Activated CD8-positive, alpha-beta memory T cell treated with anti-CD3 and anti-CD28 coated beads, Interleukin-2, amount 50 U/mL, for 24 hours (primary cell): ENCODE measurements around the gene PLD2.

Source experiments
- DNase-seq: peaks from one replicate; pipeline ENCODE4 v3.0.0-alpha.2; 2020; ENCODE audit errors: extremely low read depth

PLD2 gene

GRCh38 chr17:4833941-4834680, 27.2 kb downstream of the PLD2 start:
- no peak for DNase-seq

DNA sequence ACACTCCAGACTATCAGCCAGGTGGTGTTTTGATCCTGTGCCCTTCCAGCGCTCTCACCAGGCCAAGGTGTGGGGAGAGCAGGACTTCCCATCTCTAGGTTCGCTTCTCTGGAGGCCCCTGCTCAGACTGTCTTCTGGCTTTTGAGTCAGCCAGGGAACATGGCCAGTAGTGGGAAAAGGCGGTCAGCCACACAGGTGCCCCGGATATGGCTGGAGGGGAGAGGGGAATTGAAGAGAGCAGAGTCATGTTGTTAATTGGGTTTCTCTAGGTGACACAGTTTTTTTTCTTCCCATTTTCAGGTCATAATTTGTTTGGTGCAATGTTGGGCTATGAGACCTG, 27.7 kb downstream of the PLD2 start:
- DNase-seq, result no peak

DNA sequence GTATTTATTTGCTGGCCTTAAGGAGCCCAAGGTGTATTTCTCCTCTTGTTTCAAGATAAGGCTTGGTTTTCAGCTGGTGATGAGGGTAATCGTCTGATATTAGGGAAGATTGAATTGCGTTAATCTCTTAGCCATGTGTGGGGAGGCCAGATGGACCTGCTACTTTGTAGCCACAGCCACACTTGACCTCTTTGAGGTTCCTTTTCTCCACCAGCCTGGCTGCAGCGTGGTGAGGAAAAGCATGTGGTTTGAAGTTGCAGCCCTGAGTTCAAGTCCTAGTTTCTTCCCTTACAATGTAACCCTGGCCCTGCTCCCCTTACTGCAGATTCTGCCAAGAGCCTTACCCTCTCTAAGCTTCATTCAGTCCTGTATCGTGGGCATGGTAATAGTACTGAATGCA, 29.3 kb downstream of the PLD2 start:
- no peak for DNase-seq

DNA sequence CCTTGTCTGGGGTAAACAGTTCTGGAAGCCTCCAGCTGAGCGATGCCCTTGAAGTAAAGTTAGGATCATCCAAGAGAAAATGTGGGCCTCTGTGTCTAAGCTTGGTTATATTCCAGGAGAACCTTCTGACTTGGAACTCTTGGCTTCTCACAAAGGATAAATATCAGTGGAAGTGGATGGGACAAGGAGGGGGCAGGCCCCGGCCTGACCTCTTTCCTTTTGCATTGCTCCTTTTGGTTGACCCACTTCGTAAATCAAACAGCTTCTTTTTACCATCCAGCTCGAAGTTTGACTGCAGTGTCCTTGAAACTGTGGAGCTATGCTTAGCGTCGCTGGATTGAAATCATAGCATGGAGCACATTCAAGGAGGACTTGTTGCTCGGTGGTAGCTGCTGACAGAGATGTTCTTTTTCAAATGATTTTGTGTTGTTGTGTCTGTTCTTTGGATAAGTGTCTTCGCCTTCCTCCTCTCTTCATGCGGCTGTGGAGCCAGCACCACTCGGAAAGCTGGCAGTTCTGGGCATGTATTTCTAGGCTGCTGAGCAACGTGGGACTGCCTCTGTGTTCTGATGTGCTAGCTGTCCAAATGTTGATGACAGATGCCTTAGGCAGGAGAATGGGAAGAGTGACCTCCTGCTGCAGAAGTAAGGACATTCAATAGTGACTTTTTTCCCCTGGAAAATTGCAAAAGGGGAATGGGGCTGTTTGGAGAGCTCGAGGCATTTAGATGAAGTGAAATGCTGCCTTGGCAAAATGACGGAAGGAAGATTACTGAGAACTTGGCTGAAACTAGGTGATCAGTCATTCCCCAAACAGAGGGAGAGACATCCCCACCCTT, 30.7 kb downstream of the PLD2 start:
- no peak for DNase-seq

DNA sequence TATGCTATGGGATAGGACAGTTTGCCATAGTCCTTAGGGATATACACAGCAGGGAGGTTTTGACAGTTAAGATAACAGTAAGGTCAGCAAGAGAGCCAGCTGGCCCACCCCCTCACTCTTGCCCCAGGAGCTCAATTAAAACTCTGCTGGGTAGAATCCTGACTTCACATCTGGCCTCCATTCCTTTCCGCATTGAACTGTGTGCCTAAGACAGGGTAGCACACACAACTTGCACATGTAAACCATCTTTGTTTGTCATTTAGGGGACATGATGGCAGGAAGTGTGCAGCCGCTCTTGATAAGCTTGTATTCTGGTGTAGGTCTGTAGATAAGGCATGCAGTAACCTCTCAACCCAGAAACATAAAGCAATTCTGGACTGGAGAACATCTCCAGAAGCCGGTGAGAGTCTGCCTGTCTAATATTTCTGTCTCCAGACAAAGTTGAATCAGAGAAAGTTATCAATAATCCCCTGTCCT, 31.4 kb downstream of the PLD2 start:
- no peak for DNase-seq

GRCh38 chr17:4839221-4839620, 32.3 kb downstream of the PLD2 start:
- DNase-seq, result no peak

GRCh38 chr17:4839965-4840892, 33.3 kb downstream of the PLD2 start:
- no peak for DNase-seq

GRCh38 chr17:4840893-4841242, 33.9 kb downstream of the PLD2 start:
- DNase-seq, result no peak

- no peak for DNase-seq
These were observed 35.4 kb downstream of the PLD2 start for GRCh38 chr17:4842376-4842775.

DNA sequence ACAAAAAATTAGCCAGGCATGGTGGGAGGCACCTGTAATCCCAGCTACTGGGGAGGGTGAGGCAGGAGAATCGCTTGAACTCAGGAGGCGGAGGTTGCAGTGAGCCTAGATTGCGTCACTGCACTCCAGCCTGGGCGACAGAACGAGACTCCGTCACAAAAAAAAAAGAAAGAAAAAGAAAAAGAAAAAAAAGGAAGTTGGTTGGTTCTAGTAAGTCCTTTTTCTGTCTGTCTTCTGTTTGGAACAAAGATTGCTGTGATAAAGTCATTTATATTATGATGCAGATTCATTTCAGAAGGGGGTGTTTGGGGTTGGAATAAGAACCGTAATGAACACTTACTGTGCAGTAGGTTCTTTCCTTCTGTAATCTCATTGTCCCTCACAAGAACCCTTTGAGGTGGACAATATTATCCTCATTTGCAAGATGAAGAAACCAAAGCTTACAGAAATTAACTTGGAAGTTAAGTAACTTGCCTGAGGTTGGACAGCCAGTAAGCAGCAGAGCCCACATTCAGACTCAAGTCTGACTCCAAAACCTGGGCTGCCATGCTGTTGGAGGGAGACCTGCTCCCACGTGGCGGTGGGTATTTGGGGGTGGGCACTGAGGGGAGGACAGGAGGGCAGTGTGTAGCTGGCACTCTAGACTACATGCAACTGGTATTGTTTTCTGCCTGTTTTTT, 36.5 kb downstream of the PLD2 start:
- DNase-seq, result no peak

DNA sequence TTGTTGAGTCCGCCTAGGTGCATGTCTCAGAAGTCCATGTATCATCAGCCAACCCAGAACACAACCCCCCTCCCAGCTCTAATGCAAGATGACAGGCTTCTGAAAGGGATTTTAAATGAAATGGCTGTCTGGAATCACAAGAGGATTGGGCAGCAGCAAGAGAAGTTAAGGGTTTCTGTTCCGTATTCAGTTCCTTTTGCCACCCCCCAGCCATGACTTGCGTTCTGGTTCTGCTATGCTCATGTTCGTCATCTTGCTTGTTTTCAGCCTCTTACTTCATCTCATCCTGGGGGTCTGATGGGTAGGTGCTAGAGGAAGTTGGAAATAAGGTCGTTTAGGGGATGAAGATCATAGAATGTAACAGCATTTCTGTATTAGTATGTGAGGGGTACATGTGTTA, 38.2 kb downstream of the PLD2 start:
- no peak for DNase-seq

DNA sequence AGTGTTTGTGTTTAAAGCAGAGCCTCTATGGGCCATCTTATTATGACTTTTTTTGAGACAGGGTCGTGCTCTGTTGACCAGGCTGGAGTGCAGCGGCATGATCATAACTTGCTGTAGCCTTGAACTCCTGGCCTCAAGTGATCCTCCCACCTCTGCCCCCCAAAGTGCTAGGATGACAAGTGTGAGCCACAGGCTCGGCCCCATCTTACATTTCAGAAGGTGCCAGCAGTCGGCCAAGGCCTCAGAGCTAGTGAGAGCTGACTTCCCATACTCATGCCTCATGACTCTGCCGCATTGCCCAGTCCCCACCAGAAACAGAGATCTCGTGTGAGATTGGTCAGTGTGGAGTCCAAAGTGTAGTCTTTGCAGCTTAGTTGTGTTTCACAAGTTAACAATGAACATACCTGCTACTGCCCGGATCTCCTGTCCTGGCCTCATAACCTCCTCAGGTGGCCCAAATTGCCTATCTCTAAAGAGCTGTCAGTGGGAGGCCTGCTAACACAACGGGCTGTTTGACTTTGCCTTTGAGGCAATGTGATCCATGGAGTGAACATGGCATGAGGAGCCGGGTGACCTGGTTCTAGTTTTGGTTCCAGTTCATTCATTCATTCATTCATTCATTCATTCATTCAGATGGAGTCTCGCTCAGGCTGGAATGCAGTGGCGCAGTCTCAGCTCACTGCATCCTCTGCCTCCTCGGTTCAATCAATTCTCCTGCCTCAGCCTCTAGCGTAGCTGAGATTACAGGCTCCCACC, 39.9 kb downstream of the PLD2 start:
- DNase-seq, result no peak

- no peak for DNase-seq
These were observed 42.1 kb downstream of the PLD2 start for GRCh38 chr17:4849011-4849536.

DNA sequence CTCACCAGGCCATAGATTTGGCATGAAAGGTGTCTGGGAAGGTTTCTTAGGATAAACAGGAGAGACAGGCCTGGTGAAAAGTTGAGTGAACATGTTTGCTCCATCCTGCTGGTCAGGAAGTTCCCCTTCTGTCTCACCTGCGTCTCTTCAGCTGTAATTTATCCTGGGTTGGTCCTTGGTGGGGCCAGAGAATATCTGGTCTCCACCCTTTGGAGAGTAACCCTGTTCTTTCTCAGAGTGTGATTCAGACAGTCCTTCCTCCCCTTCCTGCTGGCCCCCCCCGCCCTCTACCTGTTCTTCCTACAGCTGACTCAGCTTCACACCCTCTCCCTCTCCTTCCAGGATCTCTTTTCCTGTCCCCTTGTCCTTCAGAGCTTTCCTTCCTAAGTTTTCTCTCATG, 43.3 kb downstream of the PLD2 start:
- no peak for DNase-seq

DNA sequence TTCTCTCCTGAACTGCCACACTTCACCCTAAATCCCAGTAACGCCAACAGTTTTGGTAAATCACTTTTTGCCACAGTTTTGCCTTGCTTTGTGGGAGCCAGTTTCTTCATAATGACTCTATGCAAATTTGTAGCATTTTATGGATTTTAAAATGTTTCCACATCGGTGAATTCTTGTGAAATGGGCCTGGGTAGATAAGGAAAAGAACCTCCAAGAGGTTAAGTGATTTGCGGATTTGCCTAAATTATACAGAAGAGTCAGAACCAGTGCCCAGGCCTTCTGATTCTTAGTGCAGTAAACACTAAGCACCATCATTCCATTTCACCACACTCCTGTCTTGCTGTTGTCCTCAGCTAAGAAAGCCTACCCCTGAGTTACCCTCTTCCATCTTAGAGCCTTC, 44.1 kb downstream of the PLD2 start:
- DNase-seq, result no peak

DNA sequence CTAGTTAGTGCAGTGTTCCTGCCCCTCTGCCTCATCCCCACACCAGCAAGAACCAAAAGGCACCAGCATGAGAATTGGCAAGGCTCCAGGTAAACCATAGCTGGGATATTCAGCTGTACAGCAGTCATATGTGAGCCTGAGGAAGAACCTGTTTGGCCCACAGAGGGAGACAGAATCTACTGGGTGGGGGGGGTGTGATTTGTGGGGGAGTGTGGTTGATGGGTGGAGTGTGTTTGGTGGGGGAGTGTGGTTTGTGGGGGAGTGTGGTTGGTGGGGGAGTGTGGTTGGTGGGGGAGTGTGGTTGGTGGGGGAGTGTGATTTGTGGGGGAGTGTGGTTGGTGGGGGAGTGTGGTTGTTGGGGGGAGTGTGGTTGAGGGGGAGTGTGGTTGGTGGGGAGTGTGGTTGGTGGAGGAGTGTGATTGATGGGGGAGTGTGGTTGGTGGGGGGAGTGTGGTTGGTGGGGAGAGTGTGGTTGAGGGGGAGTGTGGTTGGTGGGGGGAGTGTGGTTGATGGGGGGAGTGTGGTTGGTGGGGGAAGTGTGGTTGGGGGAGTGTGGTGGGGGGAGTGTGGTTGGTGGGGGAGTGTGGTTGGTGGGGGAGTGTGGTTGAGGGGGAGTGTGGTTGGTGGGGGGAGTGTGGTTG, 45.7 kb downstream of the PLD2 start:
- no peak for DNase-seq

- DNase-seq, result no peak
These were observed 46.3 kb downstream of the PLD2 start for GRCh38 chr17:4853208-4853671.

DNA sequence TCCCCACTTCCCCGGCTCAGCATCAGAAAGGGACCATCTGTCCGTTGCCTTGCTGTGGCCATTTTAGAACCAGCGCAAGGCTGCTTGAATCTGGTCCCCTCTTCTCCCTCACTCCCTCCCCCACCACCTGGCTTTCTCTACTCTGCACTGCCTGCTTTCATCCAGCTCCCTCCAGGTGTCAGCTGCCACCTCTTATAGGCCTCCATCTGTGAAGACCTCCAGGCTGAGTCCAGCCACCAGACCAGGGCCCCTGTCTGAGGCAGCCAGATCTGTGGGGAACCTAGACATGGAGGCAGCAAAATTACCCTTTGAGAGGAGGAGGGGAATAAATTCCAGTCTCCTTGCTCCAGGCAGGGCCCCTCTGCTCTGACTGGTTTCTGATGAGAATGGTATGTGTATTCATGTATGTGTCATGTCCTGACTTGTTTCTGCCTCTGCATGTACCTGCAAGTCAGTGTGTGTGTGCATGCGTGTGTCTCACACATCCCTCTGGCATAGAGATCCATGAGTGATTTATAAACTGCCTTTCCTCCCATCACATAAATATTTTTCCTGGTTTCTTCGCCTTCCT, 47.2 kb downstream of the PLD2 start:
- no peak for DNase-seq

- DNase-seq, result no peak
These were observed 49.5 kb downstream of the PLD2 start for GRCh38 chr17:4856271-4856936.
